HepG2 (cell line): Measurements from ENCODE around the gene MT1M. TPM values are rescaled to one million over a fixed set of nuclear protein-coding genes. Genes with fewer than 3 reads are reported as not detected.

Source experiments
- ARID5B ChIP-seq: IDR thresholded peaks from 2 replicates; pipeline ENCODE4 v1.4.0; 2020; ENCODE audit warnings: mild to moderate bottlenecking, missing genetic modification reagents
- GFI1 ChIP-seq: sonication (generic); formaldehyde crosslinking; IDR thresholded peaks from 2 replicates; pipeline ENCODE4 v1.5.0; 2020; ENCODE audit warnings: missing genetic modification reagents, mild to moderate bottlenecking, borderline replicate concordance
- HHEX ChIP-seq: IDR thresholded peaks from 2 replicates; pipeline ENCODE4 v1.6.1; 2016; ENCODE audit warnings: control low read depth
- IKZF5 ChIP-seq: IDR thresholded peaks from 2 replicates; pipeline ENCODE4 v1.6.1; 2018; ENCODE audit warnings: missing genetic modification reagents, mild to moderate bottlenecking, missing compliant biosample characterization
- KDM1A ChIP-seq: IDR thresholded peaks from 2 replicates; pipeline ENCODE4 v1.6.1; 2016; ENCODE audit warnings: missing compliant biosample characterization
- LBX2 ChIP-seq: sonication (generic); formaldehyde crosslinking; IDR thresholded peaks from 2 replicates; pipeline ENCODE4 v1.5.0; 2020; ENCODE audit warnings: missing genetic modification reagents, mild to moderate bottlenecking, borderline replicate concordance
- MED13 ChIP-seq: sonication (generic); formaldehyde crosslinking; IDR thresholded peaks from 2 replicates; pipeline ENCODE4 v1.5.0; 2020; ENCODE audit warnings: missing genetic modification reagents
- MEF2D ChIP-seq: sonication (generic); formaldehyde crosslinking; IDR thresholded peaks from 2 replicates; pipeline ENCODE4 v1.5.1; 2020; ENCODE audit warnings: mild to moderate bottlenecking, missing genetic modification reagents
- NAIF1 ChIP-seq: sonication (generic); formaldehyde crosslinking; IDR thresholded peaks from 2 replicates; pipeline ENCODE4 v1.5.0; 2020; ENCODE audit warnings: mild to moderate bottlenecking, missing genetic modification reagents, borderline replicate concordance
- PAF1 ChIP-seq: IDR thresholded peaks from 2 replicates; pipeline ENCODE4 v1.6.1; 2016; ENCODE audit warnings: missing genetic modification reagents, missing compliant biosample characterization
- RARA ChIP-seq: IDR thresholded peaks from 2 replicates; pipeline ENCODE4 v1.6.1; 2016; ENCODE audit warnings: missing genetic modification reagents, missing compliant biosample characterization
- REL ChIP-seq: sonication (generic); formaldehyde crosslinking; conservative IDR thresholded peaks from 2 replicates; pipeline ENCODE4 v1.8.0; 2022; ENCODE audit warnings: mild to moderate bottlenecking, missing genetic modification reagents, moderate library complexity
- SP5 ChIP-seq: IDR thresholded peaks from 2 replicates; pipeline ENCODE4 v1.6.1; 2016; ENCODE audit warnings: low read depth, borderline replicate concordance
- TBX3 ChIP-seq: fragments of 450-650 bp; IDR thresholded peaks from 2 replicates; pipeline ENCODE4 v1.6.1; 2017; ENCODE audit warnings: antibody characterized with exemption, mild to moderate bottlenecking, inconsistent platforms, borderline replicate concordance
- ZHX1 ChIP-seq: sonication (generic); formaldehyde crosslinking; IDR thresholded peaks from 2 replicates; pipeline ENCODE4 v1.8.1; 2022; ENCODE audit warnings: low read depth, mild to moderate bottlenecking, missing genetic modification reagents
- ZNF460 ChIP-seq: sonication (generic); formaldehyde crosslinking; IDR thresholded peaks from 2 replicates; pipeline ENCODE4 v1.5.1; 2020; ENCODE audit warnings: missing genetic modification reagents, mild to moderate bottlenecking, borderline replicate concordance
- ZNF558 ChIP-seq: sonication (generic); formaldehyde crosslinking; IDR thresholded peaks from 2 replicates; pipeline ENCODE4 v1.9.0; 2022; ENCODE audit warnings: mild to moderate bottlenecking, missing genetic modification reagents, borderline replicate concordance
- ZNF576 ChIP-seq: sonication (generic); formaldehyde crosslinking; IDR thresholded peaks from 2 replicates; pipeline ENCODE4 v1.4.0; 2020; ENCODE audit warnings: mild to moderate bottlenecking, missing genetic modification reagents
- ZNF816 ChIP-seq: sonication (generic); formaldehyde crosslinking; IDR thresholded peaks from 2 replicates; pipeline ENCODE4 v1.8.0; 2022; ENCODE audit warnings: missing genetic modification reagents, mild to moderate bottlenecking, borderline replicate concordance
- ZNF839 ChIP-seq: sonication (generic); formaldehyde crosslinking; IDR thresholded peaks from 2 replicates; pipeline ENCODE4 v1.4.0; 2020; ENCODE audit warnings: missing genetic modification reagents, mild to moderate bottlenecking, borderline replicate concordance
- ZSCAN25 ChIP-seq: sonication (generic); formaldehyde crosslinking; IDR thresholded peaks from 2 replicates; pipeline ENCODE4 v1.8.0; 2022; ENCODE audit warnings: mild to moderate bottlenecking, missing genetic modification reagents
- polyA plus RNA-seq, 8 experiments: library from polyadenylated mRNA; depleted of rRNA in 3 of 8; stranded (reverse) in 7 of 8; unstranded in 1 of 8; fragments of >200 nt; fragmentation: Illumina TruSeq in 4 of 8; extraction: Trizol in 4 of 8; gene quantifications; 2 replicates each; pipeline versions ENCODE4 v1.2.1 to v1.2.3, GENCODE V29; 2011 to 2016; ENCODE audit warnings: low read depth in 4 of 8, missing spikeins in 1 of 8, mixed read lengths in 1 of 8; ENCODE audit not compliant: insufficient read depth in 1 of 8
- total RNA-seq, 5 experiments: library from RNA; depleted of rRNA; stranded (reverse); fragments of >200 nt; fragmentation: Illumina TruSeq; extraction: Trizol; gene quantifications; 2 replicates each; pipeline ENCODE4 v1.2.3, GENCODE V29; 2016; ENCODE audit warnings: low read depth in 1 of 5

MT1M gene
- total and polyA plus RNA-seq, 2 of the 13 experiments (the other 11 are each of a cell fraction or from before 2014, with no cell fraction given) = 4.6 TPM; not detected in 1

GRCh38 chr16:56625140-56625942, 7.1 kb upstream of the MT1M start, which contains the start of gene MT1E (continued):
- no peak for TF ChIP-seq ZNF576 (CRISPR knock-in tag)
- TF ChIP-seq RARA (CRISPR knock-in tag) = 0 out of 2 replicates have a peak, but pooled peaks have one; percentile 5
- peak; percentile 12; the same call in 1 of the 2 replicates for TF ChIP-seq ARID5B (CRISPR knock-in tag)
- no peak for TF ChIP-seq ZSCAN25 (CRISPR knock-in tag)
- TF ChIP-seq ZNF816 (CRISPR knock-in tag) = no peak
- peak; percentile 73 for TF ChIP-seq GFI1 (CRISPR knock-in tag)
- TF ChIP-seq PAF1 (CRISPR knock-in tag) = no peak
- no peak for TF ChIP-seq KDM1A (CRISPR knock-in tag)
- peak; percentile 72 for TF ChIP-seq NAIF1
- peak; percentile 72 for TF ChIP-seq IKZF5 (CRISPR knock-in tag)
- TF ChIP-seq LBX2 (CRISPR knock-in tag) = 0 out of 2 replicates have a peak, but pooled peaks have one; percentile 14
- TF ChIP-seq MED13 (CRISPR knock-in tag) = 0 out of 2 replicates have a peak, but pooled peaks have one; percentile 44
- TF ChIP-seq SP5 (CRISPR knock-in tag) = no peak
- peak; percentile 15; the same call in 1 of the 2 replicates for TF ChIP-seq MEF2D (CRISPR knock-in tag)
- TF ChIP-seq TBX3 = 0 out of 2 replicates have a peak, but pooled peaks have one; percentile 19
- TF ChIP-seq REL (CRISPR knock-in tag) = peak; percentile 26; the same call in 1 of the 2 replicates
- no peak for TF ChIP-seq ZNF460
- TF ChIP-seq ZNF558 (CRISPR knock-in tag) = peak; percentile 75; the same call in 1 of the 2 replicates
- TF ChIP-seq ZHX1 = no peak
- TF ChIP-seq HHEX = no peak
- TF ChIP-seq ZNF839 (CRISPR knock-in tag) = no peak; the same call in 1 of the 2 replicates
